Upper lobe of right lung (tissue), 1 donor: ENCODE results near the gene SPACDR. TPM values are rescaled to one million over a fixed set of nuclear protein-coding genes. Genes with fewer than 3 reads are reported as not detected.
"Not testable (repeated sequence)": the region's sequence is repeated elsewhere in the genome, so short reads cannot be mapped to it uniquely, and the experiment has no call there.

ENCODE experiments used
- ATAC-seq: fragments of 200-7000 bp; cut with Tn5 transposase; one replicate; pipeline ENCODE4 v1.9.1; 2020; ENCODE audit warnings: mild to moderate bottlenecking, moderate library complexity
- DNase-seq: peaks from one replicate; pipeline ENCODE4 v3.0.0-alpha.2; 2020
- H3K27ac ChIP-seq: fragments of 200-600 bp; one replicate; pipeline ENCODE4 v1.8.0; 2022
- H3K27me3 ChIP-seq: fragments of 200-600 bp; one replicate; pipeline ENCODE4 v1.8.0; 2022; ENCODE audit warnings: mild to moderate bottlenecking
- H3K36me3 ChIP-seq: fragments of 200-600 bp; one replicate; pipeline ENCODE4 v1.8.0; 2022
- H3K4me1 ChIP-seq: fragments of 200-600 bp; one replicate; pipeline ENCODE4 v1.8.0; 2022
- H3K4me3 ChIP-seq: fragments of 200-600 bp; one replicate; pipeline ENCODE4 v1.8.0; 2022; ENCODE audit warnings: mild to moderate bottlenecking
- H3K9me3 ChIP-seq: fragments of 200-600 bp; one replicate; pipeline ENCODE4 v1.8.0; 2022
- CTCF ChIP-seq: fragments of 200-600 bp; IDR thresholded peaks from one replicate; pipeline ENCODE4 v1.8.0; 2022; ENCODE audit warnings: antibody characterized with exemption
- intact Hi-C: fragments of 100-400 bp; cut with DNase I; formaldehyde crosslinking; loops from one replicate; pipeline ENCODE4 v1.11.0; 2022
- total RNA-seq: library from RNA; stranded (reverse); fragmentation: NEBNext Ultra II Directional; extraction: Animal tissue kit (Norgen Biotek cat#: 25700); gene quantifications from one replicate; pipeline ENCODE4 v1.2.1, GENCODE V29; 2021
- donor health status: DM: no; HTN: yes; CAD: no; lungs with severe emphysema.

The SPACDR gene
- total RNA-seq, 1 donor from 2014 or later, result 1.8 TPM

GRCh38 chr7:100504887-100505611 is 41.0 kb upstream of the SPACDR start:
- no peaks in the 10 kb centered on the region for H3K27me3 ChIP-seq
- DNase-seq (no peak), ATAC-seq (no peak)
- H3K9me3 ChIP-seq, result no peaks in the 10 kb centered on the region
- intact Hi-C loops, result no loop called here
- TF ChIP-seq CTCF, result no peak
- H3K27ac ChIP-seq, result no peak overlapping the region
- no peaks in the 10 kb centered on the region for H3K4me1 ChIP-seq
- no peaks in the 10 kb centered on the region for H3K36me3 ChIP-seq
- no peak overlapping the region for H3K4me3 ChIP-seq

- H3K9me3 ChIP-seq, DNase-seq, H3K4me1 ChIP-seq, H3K27me3 ChIP-seq, H3K4me3 ChIP-seq, H3K27ac ChIP-seq, H3K36me3 ChIP-seq, ATAC-seq, intact Hi-C loops: not testable (repeated sequence)
Measured at GRCh38 chr7:100504031-100504430, 40.0 kb upstream of the SPACDR start.

GRCh38 chr7:100500743-100501142 is 36.7 kb upstream of the SPACDR start:
- H3K4me1 ChIP-seq, ATAC-seq, H3K4me3 ChIP-seq, DNase-seq, intact Hi-C loops, H3K36me3 ChIP-seq, H3K27ac ChIP-seq, H3K27me3 ChIP-seq, H3K9me3 ChIP-seq: not testable (repeated sequence)

- no peak for DNase-seq
- Histone ChIP-seq H3K27me3 (no peaks in the 10 kb centered on the region), H3K36me3 (no peaks in the 10 kb centered on the region), H3K4me1 (peaks cover 13% of the 10 kb centered on the region), H3K27ac (no peak overlapping the region), H3K4me3 (no peak overlapping the region), H3K9me3 (no peaks in the 10 kb centered on the region)
- no peak for ATAC-seq
- intact Hi-C loops, result no loop called here
- TF ChIP-seq CTCF, result no peak
Measured at GRCh38 chr7:100496509-100496908, 32.4 kb upstream of the SPACDR start.

- ATAC-seq, result peak; percentile 70
- intact Hi-C loops, result no loop called here
- Histone ChIP-seq H3K4me3 (peak overlapping the region; percentile 40), H3K9me3 (no peaks in the 10 kb centered on the region), H3K27ac (no peak overlapping the region), H3K36me3 (no peaks in the 10 kb centered on the region), H3K27me3 (no peaks in the 10 kb centered on the region), H3K4me1 (peaks cover 13% of the 10 kb centered on the region)
- peak; percentile 81 for DNase-seq
- no peak for TF ChIP-seq CTCF
Measured at GRCh38 chr7:100493476-100494264, 29.6 kb upstream of the SPACDR start.

GRCh38 chr7:100492738-100493475 is 28.8 kb upstream of the SPACDR start:
- H3K36me3 ChIP-seq, result no peaks in the 10 kb centered on the region
- no peaks in the 10 kb centered on the region for H3K9me3 ChIP-seq
- no peak overlapping the region for H3K27ac ChIP-seq
- no peaks in the 10 kb centered on the region for H3K27me3 ChIP-seq
- DNase-seq, result no peak
- TF ChIP-seq CTCF, result no peak
- intact Hi-C loops, result no loop called here
- H3K4me1 ChIP-seq, result peaks cover 13% of the 10 kb centered on the region
- no peak for ATAC-seq
- peak overlapping the region; percentile 40 for H3K4me3 ChIP-seq
